Limb (tissue), 2 donors: Measurements from ENCODE around the gene SSBP4.

Experiments
- DNase-seq, 2 donors: peaks; one replicate each; pipeline ENCODE4 v3.0.0-alpha.2; 2016; ENCODE audit errors: extremely low spot score in 2 of 2

Gene SSBP4

DNA sequence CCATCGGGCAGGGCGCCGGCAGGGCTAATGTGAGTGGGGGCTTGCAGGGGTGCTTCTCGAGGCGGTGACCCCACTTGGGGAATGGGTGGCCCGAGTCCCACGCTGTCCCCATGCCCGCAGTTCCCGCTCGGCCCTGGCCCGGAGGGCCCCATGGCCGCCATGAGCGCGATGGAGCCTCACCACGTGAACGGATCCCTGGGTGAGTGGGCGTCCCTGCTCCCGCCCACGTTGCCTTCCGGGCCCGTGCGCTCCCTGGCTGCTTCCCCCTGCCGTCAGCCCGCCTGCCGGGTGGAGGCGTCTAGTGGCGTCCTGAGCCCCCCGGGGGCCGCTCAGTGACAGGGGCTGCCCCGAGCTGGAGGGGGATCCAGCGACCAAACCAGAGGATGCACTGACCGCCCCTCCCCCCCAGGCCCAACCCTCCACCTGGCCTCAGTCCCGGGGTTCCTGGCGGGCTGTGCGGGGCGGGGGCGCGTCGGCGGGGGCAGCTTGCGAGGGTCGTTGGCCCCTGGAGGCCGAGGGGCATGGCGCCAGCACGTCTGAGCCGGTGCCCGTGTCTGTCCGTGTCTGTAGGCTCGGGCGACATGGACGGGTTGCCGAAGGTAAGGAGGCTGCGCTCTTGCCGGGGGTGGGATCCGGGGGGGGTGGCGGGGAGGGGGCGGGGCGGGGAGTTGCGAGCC, 14.0 kb downstream of the SSBP4 start:
- DNase-seq, result peak in 1 of 2 donors; percentile 80

DNA sequence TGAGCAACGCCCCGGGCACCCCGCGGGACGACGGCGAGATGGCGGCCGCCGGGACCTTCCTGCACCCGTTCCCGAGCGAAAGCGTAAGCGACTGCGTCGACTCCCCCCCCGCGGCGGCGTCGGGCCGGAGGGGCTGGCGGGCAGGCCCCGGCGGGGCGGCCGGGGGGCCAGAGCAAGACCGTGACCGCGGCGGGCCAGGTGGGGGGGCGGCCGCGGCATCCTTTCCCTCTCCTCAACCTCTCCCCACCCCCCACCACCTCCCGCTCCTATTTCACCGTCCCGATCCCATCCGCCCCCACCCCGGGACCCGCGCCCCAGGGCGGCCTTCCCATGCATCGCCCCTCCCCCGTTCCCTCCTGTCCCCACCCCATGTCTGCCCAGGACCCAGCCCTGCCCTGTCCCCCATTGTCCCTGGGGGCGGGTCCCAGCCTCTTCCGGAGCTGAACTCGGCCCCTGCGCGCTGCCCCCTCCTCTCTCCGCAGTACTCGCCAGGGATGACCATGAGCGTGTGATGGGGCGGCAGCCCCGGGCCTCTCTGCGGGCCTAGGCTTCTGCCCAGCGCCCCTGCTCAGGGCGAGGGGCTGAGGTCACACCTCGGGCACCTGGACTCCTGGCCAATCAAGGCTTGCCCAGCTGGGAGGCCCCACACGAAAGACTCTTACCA, 14.7 kb downstream of the SSBP4 start:
- DNase-seq, result peak in 1 of 2 donors; percentile 69

- no peak for DNase-seq
These were observed 15.4 kb downstream of the SSBP4 start for GRCh38 chr19:18434411-18435175.

DNA sequence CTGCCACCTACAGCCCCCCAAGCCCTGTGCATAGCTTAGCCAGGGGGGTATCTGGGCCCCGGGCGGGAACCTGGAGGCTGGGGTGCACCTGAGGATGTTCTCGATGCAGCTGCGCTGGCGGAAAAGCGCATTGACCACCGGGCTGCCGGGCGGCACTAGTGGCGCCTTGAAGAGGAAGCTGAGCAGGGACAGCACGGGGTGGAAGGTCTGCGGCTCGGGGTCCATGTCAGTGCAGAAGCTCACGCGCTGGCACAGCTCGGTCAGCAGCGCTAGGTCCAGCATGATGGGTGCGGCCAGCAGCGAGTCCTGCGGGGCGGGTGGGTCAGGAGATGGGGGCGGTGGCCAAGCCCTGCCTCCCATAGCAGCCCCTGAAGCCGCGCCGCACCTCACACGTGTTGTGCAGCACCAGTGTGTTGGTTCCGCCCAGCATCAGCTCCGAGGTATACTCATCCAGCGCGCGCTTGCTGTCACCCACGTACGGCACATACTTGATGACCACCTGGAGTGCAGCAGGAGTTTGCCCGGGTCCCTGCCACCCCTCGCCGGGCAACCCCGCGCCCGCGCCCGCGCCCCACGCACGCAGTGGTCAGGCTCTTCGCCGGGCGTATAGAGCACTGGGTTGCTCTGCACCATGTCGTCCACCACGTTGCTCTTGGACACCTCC, 16.1 kb downstream of the SSBP4 start:
- no peak for DNase-seq

GRCh38 chr19:18435842-18436670, 16.9 kb downstream of the SSBP4 start:
- no peak for DNase-seq

GRCh38 chr19:18436671-18437490, 17.7 kb downstream of the SSBP4 start:
- peak; percentile 59 to 87 for DNase-seq

DNA sequence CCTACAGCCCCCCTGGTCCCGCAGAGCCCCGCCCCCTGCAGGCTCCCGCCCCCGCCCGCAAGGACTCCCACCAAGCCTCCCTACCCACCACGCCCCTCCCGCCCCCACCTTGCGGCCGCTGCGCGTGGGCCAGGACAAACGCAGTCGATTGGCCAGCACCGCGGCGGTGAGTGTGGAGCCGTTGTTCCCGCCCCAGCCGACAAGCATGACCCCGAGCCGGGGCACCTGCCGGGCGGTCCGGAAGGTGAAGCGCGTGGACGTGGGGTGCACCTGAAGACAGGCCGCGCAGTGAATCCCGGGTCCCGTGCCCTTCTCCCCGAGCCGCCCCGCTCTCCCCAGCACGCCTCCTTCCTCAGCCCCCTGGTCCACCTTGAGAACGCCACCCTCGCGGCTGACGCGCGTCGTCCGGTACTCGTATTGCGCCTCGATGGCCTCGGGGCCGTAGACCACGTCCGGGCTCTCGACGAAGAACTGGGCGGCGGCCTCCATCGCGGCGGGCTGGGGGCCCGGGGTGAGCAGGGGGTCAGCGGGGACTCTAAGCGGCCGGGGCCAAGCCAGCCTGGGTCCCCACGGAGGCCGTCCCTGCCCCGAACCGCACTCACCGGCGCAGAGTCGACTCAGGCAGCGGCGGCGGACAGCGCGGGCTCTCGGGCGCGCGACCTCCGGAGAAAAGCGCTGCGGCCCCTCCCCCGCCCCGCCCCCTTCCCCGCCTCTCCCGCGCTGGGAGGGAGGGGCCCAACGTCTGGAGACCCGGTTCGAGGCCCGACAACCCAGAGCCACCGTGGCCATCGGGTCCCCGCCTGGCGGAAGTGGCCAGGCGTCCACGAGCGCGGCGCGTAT, 18.5 kb downstream of the SSBP4 start, which contains the start of gene ISYNA1:
ISYNA1 (minus strand) TSS at position 643 of the 840 bp plus-strand sequence; CDS start at position 489, 154 bp downstream.
- peak; percentile 37 to 87 for DNase-seq

GRCh38 chr19:18438331-18439024, 19.3 kb downstream of the SSBP4 start:
- DNase-seq, result peak; percentile 24 to 73

GRCh38 chr19:18439025-18439909, 20.1 kb downstream of the SSBP4 start:
- DNase-seq, result no peak

GRCh38 chr19:18439910-18440237, 20.7 kb downstream of the SSBP4 start:
- DNase-seq, result no peak

GRCh38 chr19:18440415-18440877, 21.2 kb downstream of the SSBP4 start:
- no peak for DNase-seq

DNA sequence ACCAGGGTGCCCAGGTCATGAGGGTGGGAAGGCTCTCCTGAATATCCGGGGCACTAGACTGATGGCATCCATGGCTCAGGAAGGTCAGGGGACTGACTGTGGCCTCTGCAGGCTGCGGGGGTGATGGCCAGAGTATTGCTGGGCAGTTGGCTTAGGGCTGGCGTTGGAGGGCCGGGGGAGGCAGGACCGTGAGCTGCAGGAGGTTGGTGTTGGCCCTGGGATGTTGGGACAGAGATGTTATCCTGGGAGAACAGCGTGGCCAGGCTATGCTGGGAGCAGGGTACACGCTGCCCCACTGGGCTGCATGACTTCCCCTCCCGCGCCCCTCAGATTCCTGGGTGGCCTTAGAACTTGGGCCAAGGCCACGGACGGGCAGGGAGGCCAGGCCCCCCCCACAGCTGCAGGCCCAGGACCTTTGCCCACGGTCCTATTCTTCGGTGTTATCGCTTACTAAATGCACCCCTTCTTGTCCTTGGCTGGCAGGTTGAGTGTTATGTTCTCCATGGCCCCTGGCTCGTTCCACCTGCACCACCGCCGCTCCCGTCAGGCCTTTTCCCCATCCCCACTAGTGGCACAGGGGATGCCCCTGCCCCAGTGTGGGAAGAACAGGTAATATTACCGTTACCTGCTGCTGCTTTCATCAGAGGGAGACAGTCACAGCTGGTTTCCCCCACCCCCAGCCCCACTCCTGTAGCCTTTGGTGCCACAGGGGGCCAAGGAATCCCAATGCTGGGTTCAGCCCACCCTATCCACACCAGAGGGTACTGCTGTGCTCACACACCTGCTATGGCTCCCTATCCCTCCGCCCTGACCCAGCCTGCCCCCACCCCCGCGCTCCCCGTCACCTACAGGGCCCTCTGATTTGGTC, 22.0 kb downstream of the SSBP4 start:
- no peak for DNase-seq

DNA sequence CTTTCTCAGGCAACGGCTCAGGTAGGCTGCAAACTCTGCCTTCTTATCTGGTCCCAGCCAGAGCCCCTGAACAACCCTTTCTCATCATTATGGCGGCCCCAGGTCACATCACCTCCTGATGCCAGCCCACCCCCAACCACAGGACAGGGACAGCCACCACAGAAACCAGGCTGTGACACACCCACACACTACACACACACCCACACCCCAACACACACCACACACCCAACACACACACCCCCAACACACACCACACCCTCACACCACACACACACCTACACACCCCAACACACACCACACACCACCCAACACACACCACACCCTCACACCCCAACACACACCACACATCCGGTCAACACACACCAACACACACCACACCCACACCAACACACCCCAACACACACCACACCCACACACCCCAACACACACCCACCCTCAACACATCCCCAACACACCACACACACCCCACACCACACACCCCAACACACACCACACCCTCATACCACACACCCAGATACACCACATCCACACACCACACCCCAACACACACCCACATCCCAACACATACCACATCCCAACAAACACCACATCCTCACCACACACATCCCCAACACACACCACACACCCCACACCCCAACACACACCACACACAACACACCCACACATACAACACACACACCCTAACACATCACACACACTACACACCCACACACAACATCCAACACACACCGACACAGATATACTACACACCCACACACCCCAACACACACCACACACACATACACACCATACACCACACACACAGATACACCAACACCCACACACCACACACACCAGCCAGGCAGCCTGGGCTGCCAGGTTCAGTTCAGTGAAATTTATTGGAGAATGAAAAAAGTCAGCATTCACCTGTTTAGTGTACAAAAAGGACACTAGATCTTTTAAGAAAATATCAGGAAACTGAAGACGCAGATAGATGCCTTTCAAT, 22.9 kb downstream of the SSBP4 start:
- DNase-seq, result no peak

DNA sequence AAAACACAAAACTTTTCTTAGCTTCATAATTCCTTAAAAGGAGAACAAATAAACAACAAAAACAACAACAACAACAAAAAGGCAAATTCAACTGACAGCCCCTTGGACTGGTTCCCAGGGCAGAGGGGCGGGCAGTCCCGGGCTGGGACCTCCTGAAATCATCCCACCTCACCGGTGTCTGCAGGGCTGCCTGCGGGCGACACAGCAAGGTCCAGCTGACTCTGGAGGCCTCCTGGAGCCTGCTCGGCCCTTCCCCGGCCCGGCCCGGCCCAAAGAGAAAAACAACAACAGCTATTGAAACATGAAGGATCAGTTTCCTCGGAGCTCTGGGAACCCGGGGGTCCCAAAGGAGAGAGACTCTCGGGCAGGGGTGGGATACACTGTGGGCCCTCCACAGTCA, 23.7 kb downstream of the SSBP4 start:
- DNase-seq, result no peak

DNA sequence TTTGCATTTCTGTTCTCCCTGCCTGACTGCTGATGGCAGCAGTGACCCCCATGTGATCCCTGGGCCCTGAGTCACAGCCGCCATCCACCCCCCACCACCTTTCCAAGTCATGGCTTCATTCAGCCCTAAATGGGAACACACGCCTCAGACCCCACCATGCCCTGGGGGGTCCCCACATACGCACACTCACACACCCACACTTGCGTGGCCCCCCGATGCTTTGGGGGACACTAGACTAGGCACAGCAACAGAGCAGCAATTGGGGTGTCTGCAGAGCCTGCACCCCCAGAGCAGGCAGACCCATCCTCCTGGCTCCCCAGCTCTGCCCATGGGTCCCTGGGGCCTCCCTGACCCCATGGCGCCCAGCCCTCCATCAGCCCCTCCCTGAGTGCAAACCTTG, 24.2 kb downstream of the SSBP4 start:
- no peak for DNase-seq
